Stimulated activated CD8-positive, alpha-beta memory T cell treated with anti-CD3 and anti-CD28 coated beads, Interleukin-15, amount 100 ng/mL, for 48 hours (primary cell): ENCODE measurements around the gene MMD2.
"Not testable (repeated sequence)": the region's sequence is repeated elsewhere in the genome, so short reads cannot be mapped to it uniquely, and the experiment has no call there.

Experiments
- DNase-seq, 2 donors: peaks; one replicate each; pipeline ENCODE4 v3.0.0-alpha.2; 2020; ENCODE audit warnings: low read depth in 2 of 2

The MMD2 gene

DNA sequence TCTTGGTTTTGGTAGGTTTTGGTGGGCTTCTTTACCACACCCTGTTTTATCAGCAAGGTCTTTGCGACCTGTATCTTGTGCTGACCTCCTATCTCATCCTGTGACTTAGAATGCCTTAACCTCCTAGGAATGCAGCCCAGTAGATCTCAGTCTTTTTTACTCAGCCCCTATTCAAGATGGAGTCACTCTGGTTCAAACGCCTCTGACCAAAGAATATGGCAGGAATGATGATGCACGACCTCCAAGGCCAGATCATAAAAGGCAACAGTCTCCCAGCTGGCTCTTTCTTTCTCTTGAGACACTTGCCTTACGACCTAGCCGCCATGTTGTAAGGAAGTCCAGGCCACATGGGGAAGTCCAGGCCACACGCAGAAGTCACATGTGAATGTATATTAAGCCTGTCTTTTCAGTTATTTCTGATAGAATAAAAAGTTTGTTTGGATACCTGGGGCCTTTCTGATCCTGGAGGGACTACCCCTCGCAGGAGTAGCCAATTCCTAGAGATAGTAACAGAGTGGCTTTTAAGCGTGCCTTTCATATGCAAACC is 65.0 kb downstream of the MMD2 start:
- no peak for DNase-seq

DNA sequence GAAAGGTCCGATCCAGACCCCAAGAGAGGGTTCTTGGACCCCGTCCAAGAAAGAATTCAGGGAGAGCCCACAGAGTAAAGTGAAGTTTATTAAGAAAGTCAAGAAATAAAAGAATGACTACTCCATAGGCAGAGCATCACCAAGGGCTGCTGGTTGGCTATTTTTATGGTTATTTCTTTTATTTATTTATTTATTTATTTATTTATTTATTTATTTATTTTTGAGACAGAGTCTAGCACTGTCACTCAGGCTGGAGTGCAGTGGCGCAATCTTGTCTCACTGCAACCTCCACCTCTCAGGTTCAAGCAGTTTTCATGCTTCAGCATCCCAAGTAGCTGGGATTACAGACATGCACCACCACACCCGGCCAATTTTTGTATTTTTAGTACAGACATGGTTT is 65.8 kb downstream of the MMD2 start:
- not testable (repeated sequence) for DNase-seq

DNA sequence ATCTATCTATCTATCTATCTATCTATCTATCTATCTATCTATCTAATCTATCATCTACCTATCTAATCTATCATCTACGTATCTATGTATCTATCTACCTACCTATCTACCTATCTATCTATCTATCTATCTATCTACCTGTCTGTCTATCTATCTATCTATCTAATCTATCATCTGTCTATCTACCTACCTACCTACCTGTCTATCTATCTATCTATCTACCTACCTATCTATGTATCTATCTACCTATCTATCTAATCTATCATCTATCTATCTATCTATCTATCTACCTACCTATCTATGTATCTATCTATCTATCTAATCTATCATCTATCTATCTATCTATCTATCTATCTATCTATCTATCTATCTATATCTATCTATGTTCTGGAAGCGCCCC is 67.5 kb downstream of the MMD2 start:
- not testable (repeated sequence) for DNase-seq

GRCh38 chr7:4889682-4890081 is 69.3 kb downstream of the MMD2 start:
- DNase-seq, result no peak

- DNase-seq, result no peak
These were observed 70.8 kb downstream of the MMD2 start for GRCh38 chr7:4888161-4888560.

DNA sequence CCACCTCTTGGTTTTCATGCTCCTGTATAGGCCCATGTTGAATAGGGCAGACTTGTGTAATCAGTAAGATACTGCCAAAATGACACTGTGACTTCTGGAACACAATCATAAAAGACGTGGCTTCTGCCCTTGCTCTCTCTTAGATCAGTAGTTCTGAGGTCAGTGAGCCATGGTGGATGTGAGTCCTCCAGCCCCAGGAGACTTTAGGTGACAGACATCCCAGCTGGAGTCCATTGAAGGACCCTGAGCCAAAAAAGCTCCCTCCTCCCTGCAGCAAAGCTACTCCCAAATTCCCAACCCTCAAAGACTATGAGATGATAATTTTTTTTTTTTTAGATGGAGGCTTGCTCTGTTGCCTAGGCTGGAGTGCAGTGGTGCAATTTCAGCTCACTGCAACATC is 72.3 kb downstream of the MMD2 start:
- DNase-seq, result no peak

DNA sequence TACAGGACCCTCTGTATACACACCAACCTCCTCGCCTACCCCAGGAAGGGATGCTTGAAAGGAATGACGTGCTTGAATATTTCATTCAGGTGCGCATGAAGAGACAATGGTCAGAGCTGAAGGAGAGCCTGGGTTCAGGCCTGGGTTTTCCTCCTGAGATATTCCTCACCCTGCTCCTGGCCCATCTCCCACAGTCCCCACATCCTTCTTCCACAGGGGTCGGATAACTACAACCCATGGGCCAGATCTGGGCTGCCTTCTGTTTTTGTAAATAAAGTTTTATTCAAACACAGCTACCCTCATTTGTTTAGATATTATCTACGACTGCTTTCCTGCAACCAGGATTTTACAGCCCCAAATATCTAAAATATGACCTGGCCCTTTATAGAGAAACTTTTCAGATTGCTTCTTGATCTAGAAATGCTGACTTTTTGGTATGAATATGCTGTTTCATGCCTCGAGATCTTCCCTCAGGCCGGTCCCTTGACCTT is 73.6 kb downstream of the MMD2 start:
- DNase-seq, result no peak

DNA sequence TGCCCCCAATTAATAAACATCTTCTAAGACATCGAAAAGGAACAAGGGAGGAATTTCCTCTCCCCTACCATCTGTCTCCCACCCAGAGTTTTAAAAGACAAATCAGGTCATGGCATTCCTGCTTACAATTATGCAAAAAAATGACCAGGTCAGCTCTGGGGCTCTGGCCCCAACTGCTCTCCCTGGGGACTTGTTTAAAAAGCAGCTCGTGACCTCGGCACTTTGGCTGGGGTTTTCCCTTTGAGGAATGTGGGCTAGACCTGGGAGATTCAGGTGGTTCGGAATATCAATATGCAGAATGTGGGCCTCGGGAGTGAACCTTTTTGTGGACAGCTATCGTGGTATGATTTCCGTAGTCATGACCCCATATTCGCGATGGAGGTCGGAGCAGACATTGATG is 74.8 kb downstream of the MMD2 start:
- DNase-seq, result no peak

- DNase-seq, result peak; percentile 79 to 86
These were observed 75.4 kb downstream of the MMD2 start, which contains the start of gene RADIL for GRCh38 chr7:4883372-4884144. Gene RADIL, minus strand, starts transcription at chr7:4883716. Its CDS starts 5,577 bp downstream, at chr7:4878139.

GRCh38 chr7:4883033-4883371 is 76.0 kb downstream of the MMD2 start:
- DNase-seq, result no peak

DNA sequence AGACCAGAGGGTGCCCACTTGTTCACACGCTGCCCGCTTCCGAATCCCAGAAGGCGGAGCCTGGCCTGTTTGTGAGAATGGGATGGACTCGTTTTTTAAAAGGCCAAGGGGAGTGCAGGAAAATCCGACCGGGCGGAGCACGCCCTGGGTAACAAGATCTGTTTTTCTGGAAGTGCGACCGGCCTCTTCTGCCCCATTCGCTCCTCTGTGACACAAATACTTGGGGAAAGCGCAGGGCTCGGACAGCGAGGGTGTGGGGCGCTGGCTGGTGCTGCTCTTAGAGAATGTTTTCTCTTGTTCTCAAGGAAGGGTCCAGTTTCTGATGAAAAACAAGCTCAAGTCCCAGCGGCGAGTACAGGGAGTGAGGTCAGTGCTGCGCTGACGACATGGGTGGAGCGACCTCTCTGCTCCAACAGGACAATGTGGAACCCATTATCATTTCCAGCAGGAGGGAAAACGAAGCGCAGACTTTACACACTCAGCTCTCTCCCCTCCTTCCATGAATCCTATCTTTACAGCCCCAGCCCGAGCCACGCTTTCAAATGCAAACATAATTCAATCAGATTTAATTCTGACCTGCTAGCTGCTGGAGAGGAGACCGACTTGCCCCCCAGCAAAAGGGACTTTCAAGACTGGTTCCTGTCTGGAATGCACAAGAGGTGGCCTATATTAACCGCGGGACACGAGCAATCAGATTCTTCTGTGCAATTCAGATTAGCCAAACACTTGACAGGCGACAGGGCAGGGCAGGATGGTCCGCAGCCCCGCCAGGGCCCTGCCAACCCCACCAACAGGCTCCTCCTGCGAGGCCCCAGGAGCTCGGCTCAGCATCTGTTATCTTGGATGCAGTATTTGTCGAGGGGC is 76.6 kb downstream of the MMD2 start:
- no peak for DNase-seq

GRCh38 chr7:4880218-4880617 is 78.8 kb downstream of the MMD2 start:
- DNase-seq, result no peak

- DNase-seq, result no peak
These were observed 79.4 kb downstream of the MMD2 start for GRCh38 chr7:4879396-4880081.

- DNase-seq, result no peak
These were observed 80.4 kb downstream of the MMD2 start for GRCh38 chr7:4878336-4879335.

- DNase-seq, result no peak
These were observed 82.4 kb downstream of the MMD2 start for GRCh38 chr7:4876586-4876985.

- DNase-seq, result no peak
These were observed 83.6 kb downstream of the MMD2 start for GRCh38 chr7:4875391-4875790.

- no peak for DNase-seq
These were observed 85.7 kb downstream of the MMD2 start for GRCh38 chr7:4873071-4873944.

- DNase-seq, result no peak
These were observed 86.9 kb downstream of the MMD2 start for GRCh38 chr7:4871930-4872675.

GRCh38 chr7:4871056-4871680 is 87.8 kb downstream of the MMD2 start:
- DNase-seq, result no peak
